A549 (cell line): ENCODE data around the gene ITGB1. TPM values are rescaled to one million over a fixed set of nuclear protein-coding genes. Genes with fewer than 3 reads are reported as not detected.

Source experiments
- ATAC-seq, 2 experiments: fragments of 200-7000 bp in 1 of 2; fragments of >200 bp in 1 of 2; cut with Nextera tagmentation in 1 of 2; cut with Tn5 transposase in 1 of 2; 3 replicates each; pipeline versions ENCODE4 v1.8.0 to v1.9.1; 2018 to 2020; ENCODE audit warnings: mild to moderate bottlenecking in 1 of 2, moderate library complexity in 1 of 2
- CTCF ChIA-PET: fragments of 300-600 bp; sonication (Branson Sonifier 250); formaldehyde crosslinking; extraction: SDS; loops from one replicate; lab custom pipeline; 2021; ENCODE audit warnings: antibody characterized with exemption, inconsistent platforms; lab: Yijun Ruan, JAX
- POLR2A ChIA-PET: fragments of 350-600 bp; formaldehyde crosslinking; extraction: SDS; loops from one replicate; lab custom pipeline; 2021; ENCODE audit warnings: antibody characterized with exemption, inconsistent platforms; lab: Yijun Ruan, JAX
- DNase-seq, 2 experiments: peaks; one replicate each; pipeline versions ENCODE4 v3.0.0 to v3.0.0-alpha.2; 2011 to 2016; ENCODE audit warnings: low read depth in 1 of 2, low spot score in 1 of 2
- FAIRE-seq: peaks from 2 replicates; lab custom pipeline; 2011; peaks lifted over from hg19 to GRCh38; lab: Jason Lieb, UNC
- H3K27ac ChIP-seq, 2 experiments: fragments of >200 bp; sonication (Bioruptor Twin); formaldehyde crosslinking; 3 replicates each; pipeline ENCODE4 v1.5.1; 2016 to 2017
- H3K4me1 ChIP-seq: fragments of >200 bp; sonication (Bioruptor Twin); formaldehyde crosslinking; 3 replicates; pipeline ENCODE4 v1.6.1; 2016
- H3K4me2 ChIP-seq: fragments of >200 bp; sonication (Bioruptor Twin); formaldehyde crosslinking; 3 replicates; pipeline ENCODE4 v1.6.1; 2016
- H3K4me3 ChIP-seq: fragments of >200 bp; sonication (Bioruptor Twin); formaldehyde crosslinking; 3 replicates; pipeline ENCODE4 v1.5.1; 2016
- H3K9me3 ChIP-seq: fragments of >200 bp; sonication (Bioruptor Twin); formaldehyde crosslinking; 3 replicates; pipeline ENCODE4 v1.6.1; 2016
- BCL3 ChIP-seq: fragments of >200 bp; sonication (Bioruptor Twin); formaldehyde crosslinking; IDR thresholded peaks from 3 replicates; pipeline ENCODE4 v1.6.1; 2016
- CBX2 ChIP-seq: fragments of 200-600 bp; sonication (generic); IDR thresholded peaks from 2 replicates; pipeline ENCODE4 v1.6.1; 2016; ENCODE audit warnings: low read depth, mild to moderate bottlenecking, borderline replicate concordance
- CBX8 ChIP-seq: fragments of 200-600 bp; sonication (generic); IDR thresholded peaks from 2 replicates; pipeline ENCODE4 v1.6.1; 2016
- CEBPB ChIP-seq, 2 experiments: fragments of >200 bp in 1 of 2; sonication (Bioruptor Twin) in 1 of 2; formaldehyde crosslinking in 1 of 2; IDR thresholded peaks; 2 replicates each; pipeline ENCODE4 v1.6.1; 2012 to 2016
- CHD2 ChIP-seq: fragments of 150-350 bp; IDR thresholded peaks from 2 replicates; pipeline ENCODE4 v1.6.1; 2014; ENCODE audit warnings: low read length; ENCODE audit not compliant: partially characterized antibody
- E2F6 ChIP-seq: IDR thresholded peaks from 2 replicates; pipeline ENCODE4 v1.6.1; 2012; ENCODE audit warnings: low read depth, borderline replicate concordance
- EHF ChIP-seq: fragments of 250-450 bp; sonication (Bioruptor Pico); IDR thresholded peaks from 2 replicates; pipeline ENCODE4 v1.5.0; 2020; ENCODE audit warnings: mild to moderate bottlenecking
- EHMT2 ChIP-seq: fragments of 200-600 bp; sonication (generic); IDR thresholded peaks from 2 replicates; pipeline ENCODE4 v1.6.1; 2016; ENCODE audit warnings: antibody characterized with exemption, low read depth, mild to moderate bottlenecking, moderate library complexity
- FOSL2 ChIP-seq, 2 experiments: fragments of 450-650 bp in 1 of 2; fragments of >200 bp in 1 of 2; sonication (Bioruptor Twin) in 1 of 2; formaldehyde crosslinking; IDR thresholded peaks; 2 replicates each; pipeline versions ENCODE4 v1.5.0 to v1.6.1; 2016 to 2020; ENCODE audit warnings: mild to moderate bottlenecking in 1 of 2, moderate library complexity in 1 of 2
- GATA3 ChIP-seq: IDR thresholded peaks from 2 replicates; pipeline ENCODE4 v1.6.1; 2012; ENCODE audit warnings: borderline replicate concordance
- HOXA7 ChIP-seq: fragments of 250-450 bp; sonication (Bioruptor Pico); IDR thresholded peaks from 2 replicates; pipeline ENCODE4 v1.5.0; 2020; ENCODE audit warnings: mild to moderate bottlenecking, moderate library complexity
- HOXB13 ChIP-seq: fragments of 250-450 bp; sonication (Bioruptor Pico); IDR thresholded peaks from 2 replicates; pipeline ENCODE4 v1.5.0; 2020; ENCODE audit warnings: low read depth, mild to moderate bottlenecking, moderate library complexity
- HOXB5 ChIP-seq: fragments of 250-450 bp; sonication (Bioruptor Pico); IDR thresholded peaks from 2 replicates; pipeline ENCODE4 v1.5.0; 2020; ENCODE audit warnings: mild to moderate bottlenecking, moderate library complexity
- MAX ChIP-seq: IDR thresholded peaks from 2 replicates; pipeline ENCODE4 v1.6.1; 2012
- MAZ ChIP-seq: fragments of 150-350 bp; IDR thresholded peaks from 2 replicates; pipeline ENCODE4 v1.6.1; 2014; ENCODE audit warnings: antibody characterized with exemption, low read depth, low read length, borderline replicate concordance
- PHF8 ChIP-seq: fragments of 200-600 bp; sonication (generic); IDR thresholded peaks from 2 replicates; pipeline ENCODE4 v1.6.1; 2016; ENCODE audit warnings: low read depth, mild to moderate bottlenecking, antibody characterized with exemption, moderate library complexity, borderline replicate concordance
- POLR2A ChIP-seq: IDR thresholded peaks from 2 replicates; pipeline ENCODE4 v1.6.1; 2012; ENCODE audit warnings: mild to moderate bottlenecking, low read length
- RCOR1 ChIP-seq: fragments of 150-350 bp; IDR thresholded peaks from 2 replicates; pipeline ENCODE4 v1.6.1; 2014; ENCODE audit warnings: antibody characterized with exemption, low read length, low read depth
- REST ChIP-seq: fragments of 200-600 bp; sonication (generic); IDR thresholded peaks from 2 replicates; pipeline ENCODE4 v1.6.1; 2016; ENCODE audit warnings: antibody characterized with exemption, mild to moderate bottlenecking, moderate library complexity
- ZFP36 ChIP-seq: fragments of 450-650 bp; IDR thresholded peaks from 2 replicates; pipeline ENCODE4 v1.6.1; 2014; ENCODE audit warnings: borderline replicate concordance; ENCODE audit not compliant: partially characterized antibody
- ZNF302 ChIP-seq: fragments of 250-450 bp; sonication (Bioruptor Pico); IDR thresholded peaks from 2 replicates; pipeline ENCODE4 v1.9.0; 2021; ENCODE audit warnings: inconsistent platforms, mild to moderate bottlenecking, moderate library complexity
- WGBS: methylation state at CpG from one replicate; pipeline ENCODE4 v1.1.6; 2017; ENCODE audit errors: missing lambda C conversion rate; 5-methylcytosine and 5-hydroxymethylcytosine counted together
- polyA plus RNA-seq, 4 experiments: library from polyadenylated mRNA; depleted of rRNA in 3 of 4; stranded (reverse); fragments of >200 nt; fragmentation: RNase III in 1 of 4; extraction: RNeasy Plus Mini Kit Qiagen cat#74134 plus additional on column Dnase treatment in 1 of 4; gene quantifications; 2 replicates in 3 of 4; 3 replicates in 1 of 4; pipeline ENCODE4 v1.2.3, GENCODE V29; 2011 to 2017

ITGB1 gene
- polyA plus RNA-seq, 2 of the 4 experiments (the other 2 are of a cell fraction) = 1,270 to 2,408 TPM

GRCh38 chr10:32971536-32972091, 13.6 kb upstream of the ITGB1 start:
- TF ChIP-seq HOXA7 (CRISPR knock-in tag) (no peak), GATA3 (peak; percentile 63; the same call in 1 of the 2 replicates), ZNF302 (CRISPR knock-in tag) (no peak), HOXB13 (CRISPR knock-in tag) (peak; percentile 12; the same call in 1 of the 2 replicates), CEBPB (IDR thresholded peaks at IDR 0.05) (peak in 1 of 2 experiments; percentile 34; a peak in 1 of 4 replicates), HOXB5 (0 out of 2 replicates have a peak, but pooled peaks have one; percentile 30), EHF (CRISPR knock-in tag) (0 out of 2 replicates have a peak, but pooled peaks have one; percentile 47)
- H3K27ac ChIP-seq = peak overlapping the region; percentile 89 to 94
- H3K9me3 ChIP-seq = peaks cover 8% of the 10 kb centered on the region; the same call in 2 of the 3 replicates
- FAIRE-seq = peak; percentile 85
- peaks cover 59% of the 10 kb centered on the region for H3K4me1 ChIP-seq
- WGBS = 2% methylated on average over 6 of the region's 6 CpGs
- peak overlapping the region; percentile 84 for H3K4me2 ChIP-seq
- ATAC-seq = peak; percentile 71 to 79
- peak in 1 of 2 experiments; percentile 73 for DNase-seq
- CTCF ChIA-PET = interaction anchor here (0.6 to 2.0 kb wide), 7 partner anchors 8 to 626 kb away, joined by 3 to 11 read pairs (median 3); no protein-coding TSS in a partner anchor
- POLR2A ChIA-PET = interaction anchor here (0.7 to 3.2 kb wide), 6 partner anchors 10 to 37 kb away, joined by 3 to 65 read pairs (median 8); no protein-coding TSS in a partner anchor
- H3K4me3 ChIP-seq = no peak overlapping the region; the same call in 2 of the 3 replicates

GRCh38 chr10:32970910-32971309, 12.9 kb upstream of the ITGB1 start:
- peaks cover 12% of the 10 kb centered on the region; the same call in 2 of the 3 replicates for H3K9me3 ChIP-seq
- no peak overlapping the region for H3K4me3 ChIP-seq
- H3K27ac ChIP-seq = peak overlapping the region; percentile 89 to 94
- TF ChIP-seq MAZ (no peak), MAX (0 out of 2 replicates have a peak, but pooled peaks have one; percentile 14), POLR2A (no peak), CBX2 (no peak), RCOR1 (no peak), REST (no peak), FOSL2 (IDR thresholded peaks at IDR 0.05) (no peak), FOSL2 (CRISPR knock-in tag; IDR thresholded peaks at IDR 0.05) (peak; percentile 25; the same call in 1 of the 2 replicates), CHD2 (no peak), PHF8 (no peak), GATA3 (no peak), EHMT2 (no peak), CBX8 (no peak), ZFP36 (no peak), BCL3 (no peak), E2F6 (peak; percentile 17; the same call in 1 of the 2 replicates)
- H3K4me1 ChIP-seq = peaks cover 55% of the 10 kb centered on the region
- POLR2A ChIA-PET = interaction anchor here (0.8 to 3.2 kb wide), 5 partner anchors 11 to 18 kb away, joined by 3 to 65 read pairs (median 8); no protein-coding TSS in a partner anchor
- DNase-seq = no peak
- ATAC-seq = peak; percentile 26 to 46; a peak in 4 of 6 replicates
- 2% methylated on average over 2 of the region's 2 CpGs for WGBS
- FAIRE-seq = no peak
- CTCF ChIA-PET = interaction anchor here (0.6 to 2.0 kb wide), 5 partner anchors 9 to 625 kb away, joined by 3 to 11 read pairs (median 3); no protein-coding TSS in a partner anchor
- H3K4me2 ChIP-seq = peak overlapping the region; percentile 84
